Erythroblast (primary cell): ENCODE results near the gene NSD2.

Experiments used
- GATA1 ChIP-seq: IDR thresholded peaks from 2 replicates; pipeline ENCODE4 v1.6.1; 2011; ENCODE audit warnings: low read depth, mild to moderate bottlenecking, control low read depth, low read length, moderate library complexity
- POLR2A ChIP-seq: IDR thresholded peaks from 2 replicates; pipeline ENCODE4 v1.6.1; 2011; ENCODE audit warnings: mild to moderate bottlenecking, low read length

- TF ChIP-seq POLR2A (no peak), GATA1 (no peak)
These were observed 14.1 kb upstream of the NSD2 start for GRCh38 chr4:1856943-1857699.
